GM18520 (cell line): ENCODE results near the gene VWA5A.
"Not testable (repeated sequence)": the region's sequence is repeated elsewhere in the genome, so short reads cannot be mapped to it uniquely, and the experiment has no call there.

Source experiments
- ATAC-seq: cut with Tn5 transposase; IDR thresholded peaks from one replicate; pipeline ENCODE4 v1.9.1; 2021; ENCODE audit not compliant: unreplicated experiment

Gene VWA5A

DNA sequence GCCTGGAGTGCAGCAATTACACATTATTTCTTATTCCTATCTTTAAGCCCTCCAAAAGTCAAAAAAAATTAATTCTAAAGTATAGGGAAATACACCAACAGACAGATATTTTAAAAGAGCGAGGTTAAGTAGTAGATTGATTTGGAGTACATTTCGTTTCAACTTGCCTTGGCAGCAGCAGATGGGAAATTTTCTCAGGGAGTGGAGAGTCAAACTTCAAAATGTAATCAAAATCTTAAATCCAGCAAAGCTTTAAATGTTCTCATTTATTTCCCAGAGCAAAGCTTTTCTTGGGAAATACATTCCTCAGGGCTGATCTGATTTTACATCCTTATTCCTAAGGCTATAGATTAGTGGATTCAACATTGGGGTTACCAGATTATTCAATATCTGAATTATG, 21.9 kb upstream of the VWA5A start:
- ATAC-seq: no peak

DNA sequence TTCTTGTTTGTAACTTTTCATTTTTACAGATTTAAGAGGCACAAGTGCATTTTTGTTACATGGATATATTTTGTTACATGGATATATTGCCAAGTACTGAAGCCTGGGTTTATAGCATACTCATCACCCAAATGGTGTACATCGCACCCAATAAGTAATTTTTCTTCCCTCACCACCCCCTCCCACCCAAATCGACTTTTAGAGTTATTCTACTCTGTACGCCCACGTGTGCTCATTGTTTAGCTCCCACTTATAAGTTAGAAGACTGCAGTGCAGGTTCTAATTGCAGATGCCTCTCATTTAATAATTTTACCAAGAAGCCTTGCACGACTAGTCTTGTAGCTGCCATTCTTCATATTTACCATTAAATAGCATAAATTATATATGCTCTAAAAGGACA, 20.5 kb upstream of the VWA5A start:
- ATAC-seq: no peak

DNA sequence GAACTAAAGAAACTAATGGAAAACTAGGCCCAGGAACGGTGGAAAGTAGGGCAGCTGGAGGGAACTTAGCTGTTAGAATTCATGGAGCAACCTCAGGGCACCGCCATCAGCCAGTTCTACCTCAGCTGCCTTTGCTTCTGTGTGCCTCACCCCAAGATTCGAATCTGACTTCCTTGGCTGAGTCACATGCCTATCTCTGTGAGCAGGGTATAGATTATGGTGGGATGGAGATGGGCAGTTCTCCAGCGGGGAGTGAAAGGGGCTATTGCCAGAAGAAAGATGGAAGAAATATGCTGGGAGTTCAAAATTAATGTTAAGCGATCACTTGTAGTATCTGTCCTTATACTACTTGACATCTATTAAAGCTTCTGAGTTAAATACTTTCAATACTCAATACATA, 18.9 kb upstream of the VWA5A start:
- no peak for ATAC-seq

DNA sequence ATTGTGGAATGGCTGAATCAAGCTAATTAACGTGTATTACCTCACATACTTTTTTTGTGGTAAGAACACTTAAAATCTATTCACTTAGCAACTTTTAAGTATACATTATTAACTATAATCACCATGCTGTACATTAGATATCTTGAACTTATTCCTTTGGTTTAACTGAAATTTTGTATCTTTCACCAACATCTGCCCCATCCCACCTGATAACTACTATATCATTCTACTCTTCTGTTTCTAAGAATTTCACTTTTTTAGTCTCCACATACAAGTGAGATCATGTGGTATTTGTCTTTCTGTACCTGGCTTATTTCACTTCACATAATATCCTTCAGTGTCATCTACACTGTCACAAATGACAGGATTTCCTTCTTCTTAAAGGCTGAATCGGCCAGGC, 17.1 kb upstream of the VWA5A start:
- no peak for ATAC-seq

GRCh38 chr11:124101737-124102136, 13.5 kb upstream of the VWA5A start:
- ATAC-seq: no peak

DNA sequence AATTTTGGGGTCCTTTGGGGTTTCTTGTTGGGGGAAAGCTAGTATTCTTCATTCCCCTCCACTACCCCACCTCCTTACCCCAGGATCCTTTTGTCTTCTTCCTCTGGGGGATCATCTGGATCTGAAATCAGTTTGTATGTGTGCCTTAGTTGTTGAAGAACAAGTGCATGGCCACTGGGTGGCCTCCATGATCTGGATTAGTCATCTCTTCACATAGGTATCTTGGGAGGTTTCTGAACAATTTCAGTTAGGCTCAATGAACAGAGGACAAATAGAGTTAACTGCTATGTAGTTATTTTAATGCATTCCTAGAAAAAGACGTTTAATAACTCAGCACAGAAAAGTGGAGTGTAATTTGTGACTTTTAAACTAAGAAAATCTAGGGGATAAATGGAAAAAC, 7.1 kb upstream of the VWA5A start:
- ATAC-seq: peak; percentile 38

GRCh38 chr11:124109377-124109776, 5.9 kb upstream of the VWA5A start:
- no peak for ATAC-seq

DNA sequence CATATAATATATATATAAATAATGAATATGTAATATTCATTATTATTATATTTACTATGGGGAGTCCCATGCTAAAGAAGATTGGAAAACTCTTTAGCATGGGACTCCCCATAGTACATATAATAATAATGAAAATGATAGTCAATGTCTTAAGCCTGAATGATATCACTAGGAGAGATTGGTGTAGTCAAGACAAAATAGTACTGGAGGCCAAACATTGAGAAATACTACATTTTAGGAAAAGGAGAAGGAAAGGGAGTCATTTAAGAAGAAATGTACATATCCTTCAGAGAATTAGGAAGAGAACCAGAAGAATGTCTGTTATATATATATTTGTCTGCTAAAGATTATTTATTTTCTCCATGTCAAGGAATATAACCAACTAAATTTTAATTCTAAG, 5.0 kb upstream of the VWA5A start:
- ATAC-seq: no peak

GRCh38 chr11:124113890-124114289, 1.4 kb upstream of the VWA5A start:
- ATAC-seq: no peak

GRCh38 chr11:124115782-124116616, 749 bp downstream of the VWA5A start:
- no peak for ATAC-seq

GRCh38 chr11:124119103-124119502, 3.9 kb downstream of the VWA5A start:
- no peak for ATAC-seq

DNA sequence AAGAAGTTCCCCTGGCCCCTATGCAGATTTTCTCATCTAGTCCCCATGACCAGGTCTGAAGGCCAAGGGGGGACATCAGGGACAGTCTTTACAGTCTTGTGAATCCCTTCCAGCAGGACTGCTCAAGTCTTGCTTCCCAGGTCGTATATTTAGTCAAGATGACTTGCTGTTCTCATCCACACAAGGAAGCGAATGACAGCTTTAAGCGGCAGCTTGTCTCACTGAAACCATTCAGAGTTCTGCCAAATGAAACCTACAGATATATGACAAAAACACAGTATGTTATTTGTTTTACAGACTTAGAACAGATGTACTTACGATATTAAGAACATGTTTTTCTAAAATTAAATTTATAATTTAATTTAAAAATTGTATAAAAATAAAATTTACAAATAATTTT, 5.6 kb downstream of the VWA5A start:
- ATAC-seq: no peak

DNA sequence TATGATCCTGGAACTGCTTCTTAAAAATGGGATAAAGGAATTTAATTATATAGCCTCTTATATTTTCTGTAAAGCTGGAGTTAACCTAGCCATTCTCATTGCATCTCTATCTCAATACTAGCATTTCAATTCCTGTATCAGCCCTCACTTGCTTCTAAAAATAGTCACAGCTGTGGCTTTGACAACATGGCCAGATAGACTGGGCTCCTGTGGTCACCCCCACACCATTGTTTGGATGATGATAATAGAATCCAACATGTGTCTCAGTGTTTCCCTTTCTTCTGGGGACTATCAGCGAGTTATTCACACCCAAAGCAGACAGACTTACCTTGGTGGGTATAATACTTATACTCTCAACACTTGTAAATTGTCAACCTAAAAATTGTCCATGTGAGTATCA, 6.9 kb downstream of the VWA5A start:
- no peak for ATAC-seq

DNA sequence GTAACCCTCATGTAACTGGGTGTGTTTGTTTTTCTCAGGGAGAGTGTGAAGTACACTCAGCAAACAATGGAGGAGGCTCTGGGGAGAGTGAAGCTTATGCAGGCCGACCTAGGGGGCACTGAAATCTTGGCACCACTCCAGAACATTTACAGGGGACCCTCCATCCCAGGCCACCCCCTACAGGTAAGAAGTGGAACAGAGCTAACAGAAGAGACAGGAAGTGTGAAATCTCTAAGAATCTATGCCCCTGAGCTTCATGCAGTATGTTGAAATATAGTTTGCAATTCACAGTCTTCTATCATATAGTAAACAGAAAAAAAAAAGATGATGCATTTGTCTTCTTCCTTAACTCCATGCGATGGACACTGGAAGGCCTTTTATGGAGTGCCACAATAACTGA, 8.4 kb downstream of the VWA5A start:
- no peak for ATAC-seq

DNA sequence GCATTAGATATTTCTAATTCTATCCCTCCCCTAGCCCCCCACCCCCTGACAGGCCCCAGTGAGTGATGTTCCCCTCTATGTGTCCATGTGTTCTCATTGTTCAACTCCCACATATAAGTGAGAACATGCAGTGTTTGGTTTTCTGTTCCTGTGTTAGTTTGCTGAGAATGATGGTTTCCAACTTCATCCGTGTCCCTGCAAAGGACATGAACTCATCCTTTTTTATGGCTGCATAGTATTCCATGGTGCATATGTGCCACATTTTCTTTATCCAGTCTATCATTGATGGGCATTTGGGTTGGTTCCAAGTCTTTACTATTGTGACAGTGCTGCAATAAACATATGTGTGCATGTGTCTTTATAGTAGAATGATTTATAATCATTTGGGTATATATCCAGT, 11.9 kb downstream of the VWA5A start:
- not testable (repeated sequence) for ATAC-seq

DNA sequence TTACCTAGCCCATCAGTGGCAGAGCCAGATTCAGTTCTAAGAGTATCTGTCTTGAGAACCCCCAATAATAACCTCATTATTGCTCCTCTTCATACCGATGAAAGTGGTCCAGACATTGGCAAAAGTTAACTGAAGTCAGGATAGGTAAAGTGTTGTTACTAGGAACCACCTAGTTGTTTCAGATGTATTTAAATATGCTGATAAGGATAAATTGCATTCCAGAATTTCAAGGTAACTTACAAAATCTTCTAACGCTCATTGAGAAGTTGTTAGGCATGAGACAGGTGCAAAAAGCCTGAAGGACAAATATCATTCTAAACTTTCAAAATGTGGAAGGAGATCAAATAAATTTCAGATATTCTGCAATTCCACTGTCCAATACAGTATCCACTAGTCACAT, 27.8 kb downstream of the VWA5A start:
- no peak for ATAC-seq

GRCh38 chr11:124147951-124148350, 32.7 kb downstream of the VWA5A start:
- no peak for ATAC-seq

GRCh38 chr11:124150684-124151083, 35.4 kb downstream of the VWA5A start:
- ATAC-seq: no peak

GRCh38 chr11:124152770-124153407, 37.6 kb downstream of the VWA5A start:
- no peak for ATAC-seq

DNA sequence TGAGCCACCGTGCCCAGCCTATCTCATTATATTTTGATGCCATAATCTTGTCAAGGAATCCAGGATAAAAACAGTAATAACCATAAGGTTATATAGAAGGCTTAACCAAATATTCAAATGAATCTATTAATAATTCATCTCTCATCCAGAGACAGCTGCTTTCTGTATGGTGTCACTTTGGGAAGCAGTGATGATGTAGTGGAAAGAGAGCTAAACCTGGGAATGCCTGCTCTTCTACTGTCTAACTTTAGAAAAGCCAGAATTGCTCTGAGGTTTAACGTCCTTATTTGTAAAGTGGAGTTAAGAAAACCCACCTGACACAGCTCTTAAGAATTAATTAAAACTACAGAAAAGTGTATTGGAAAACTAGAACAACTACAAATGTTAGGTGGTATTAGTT, 38.6 kb downstream of the VWA5A start:
- ATAC-seq: no peak

GRCh38 chr11:124159481-124159880, 44.2 kb downstream of the VWA5A start:
- ATAC-seq: no peak

DNA sequence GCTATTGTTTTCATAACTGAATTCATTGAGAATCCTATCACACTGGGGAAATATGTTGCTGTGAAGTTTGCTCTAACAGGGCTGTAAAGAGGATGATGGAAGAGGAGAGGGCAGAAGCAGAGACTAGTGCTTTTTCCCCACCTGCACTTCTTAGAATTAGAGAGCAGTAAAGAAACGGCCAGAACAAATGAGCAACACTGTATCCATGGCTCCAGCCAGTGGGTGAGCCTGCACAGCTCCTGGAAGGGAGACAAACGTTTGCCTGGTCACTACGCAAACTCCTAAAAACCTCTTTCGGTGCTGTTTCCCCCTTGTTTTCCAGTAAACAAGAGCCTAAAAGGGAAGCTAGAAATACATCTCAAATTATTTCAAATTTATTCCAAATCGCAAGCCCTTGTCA, 45.7 kb downstream of the VWA5A start:
- ATAC-seq: no peak

DNA sequence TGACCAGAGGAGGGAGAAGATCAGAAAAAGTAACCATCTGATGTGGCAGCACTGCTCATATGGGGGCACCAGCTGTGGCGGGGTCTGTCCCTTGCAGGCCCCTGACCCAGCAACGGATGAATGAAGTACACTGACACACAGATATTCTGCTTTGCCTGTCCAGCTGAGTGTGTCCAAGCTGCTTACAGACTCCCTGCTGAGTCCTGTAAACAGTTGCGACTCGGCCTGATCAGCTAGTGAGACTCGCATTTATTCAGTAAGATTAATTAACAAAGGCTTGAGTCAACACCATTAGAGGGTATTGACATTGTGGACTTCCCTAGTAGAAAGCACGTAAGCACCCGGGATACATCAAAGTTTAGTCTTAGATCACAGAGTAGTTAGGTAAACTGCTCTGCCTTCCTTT, 52.6 kb downstream of the VWA5A start:
- no peak for ATAC-seq
